Activated CD4-positive, alpha-beta T cell treated with anti-CD3 and anti-CD28 coated beads for 4 hours (primary cell): Measurements from ENCODE around the gene PCSK5.
"Not testable (repeated sequence)": the region's sequence is repeated elsewhere in the genome, so short reads cannot be mapped to it uniquely, and the experiment has no call there.

Experiments used
- DNase-seq, 2 donors: peaks; one replicate each; pipeline ENCODE4 v3.0.0-alpha.2; 2020

PCSK5 gene

DNA sequence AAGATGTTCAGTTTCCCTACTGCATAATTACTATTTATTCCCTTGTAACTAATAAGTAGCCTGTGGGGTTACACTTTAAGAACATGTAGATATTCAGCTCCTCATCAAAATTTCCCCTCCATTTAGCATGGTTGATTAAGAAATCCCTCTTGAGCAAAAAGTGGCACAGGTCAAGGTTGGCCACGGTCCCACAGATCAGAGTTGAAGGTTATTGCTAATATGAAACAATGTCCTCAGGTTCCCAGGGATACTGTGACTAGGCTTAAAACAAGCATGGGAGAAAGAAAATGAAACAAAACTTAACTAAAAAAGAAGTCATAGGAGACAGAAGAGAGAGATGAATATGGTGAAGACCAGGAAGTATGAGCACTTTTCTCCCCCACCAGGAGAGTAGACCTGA is 439.6 kb downstream of the PCSK5 start:
- no peak for DNase-seq

- DNase-seq = no peak
Observed at GRCh38 chr9:76333388-76333787, 442.9 kb downstream of the PCSK5 start.

- no peak for DNase-seq
Observed at GRCh38 chr9:76333964-76334363, 443.5 kb downstream of the PCSK5 start.

- DNase-seq = no peak
Observed at GRCh38 chr9:76336027-76336426, 445.6 kb downstream of the PCSK5 start.

DNA sequence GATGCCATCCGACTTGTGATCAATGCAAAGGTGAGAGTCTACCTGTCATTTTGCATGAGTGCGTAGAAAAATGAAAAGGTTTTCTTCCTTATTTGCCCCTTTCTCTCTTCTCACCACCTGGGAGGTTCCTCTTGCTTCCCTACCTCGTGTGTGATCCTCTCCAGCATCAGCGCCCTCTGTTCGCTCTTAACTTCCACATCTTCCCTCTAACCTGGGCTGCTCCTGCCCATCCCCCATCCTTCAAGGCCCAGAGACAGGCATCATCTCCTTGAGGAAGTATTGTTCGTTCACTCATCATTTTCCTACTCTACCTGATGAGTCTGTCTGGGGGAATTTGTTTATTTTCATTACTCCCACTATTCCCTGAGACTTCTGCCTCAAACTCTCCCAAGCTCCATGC is 447.9 kb downstream of the PCSK5 start:
- no peak for DNase-seq

GRCh38 chr9:76341616-76342015 is 451.1 kb downstream of the PCSK5 start:
- DNase-seq = no peak

GRCh38 chr9:76342201-76342600 is 451.7 kb downstream of the PCSK5 start:
- DNase-seq = no peak

GRCh38 chr9:76342858-76343257 is 452.4 kb downstream of the PCSK5 start:
- DNase-seq = no peak

- DNase-seq = no peak
Observed at GRCh38 chr9:76349865-76350264, 459.4 kb downstream of the PCSK5 start.

- no peak for DNase-seq
Observed at GRCh38 chr9:76351006-76351405, 460.5 kb downstream of the PCSK5 start.

DNA sequence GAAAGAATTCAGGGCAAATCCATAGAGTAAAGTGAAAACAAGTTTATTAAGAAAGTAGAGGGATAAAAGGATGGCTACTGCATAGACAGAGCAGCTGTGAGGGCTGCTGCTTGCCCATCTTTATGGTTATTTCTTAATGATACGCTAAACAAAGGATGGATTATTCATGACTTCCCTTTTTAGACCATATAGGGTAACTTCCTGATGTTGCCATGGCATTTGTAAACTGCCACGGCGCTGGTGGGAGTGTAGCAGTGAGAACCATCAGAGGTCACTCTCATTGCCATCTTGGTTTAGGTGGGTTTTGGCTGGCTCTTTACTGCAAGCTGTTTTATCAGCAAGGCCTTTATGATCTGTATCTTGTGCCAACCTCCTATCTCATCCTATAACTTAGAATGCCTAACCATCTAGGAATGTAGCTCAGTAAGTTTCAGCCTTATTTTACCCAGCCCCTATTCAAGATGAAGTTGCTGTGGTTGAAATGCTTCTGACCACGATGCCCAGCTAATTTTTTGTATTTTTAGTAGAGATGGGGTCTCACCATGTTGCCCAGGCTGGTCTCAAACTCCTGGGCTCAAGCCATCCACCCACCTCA is 461.6 kb downstream of the PCSK5 start:
- DNase-seq = no peak

- no peak for DNase-seq
Observed at GRCh38 chr9:76353280-76353679, 462.8 kb downstream of the PCSK5 start.

GRCh38 chr9:76354221-76354620 is 463.7 kb downstream of the PCSK5 start:
- DNase-seq = no peak

- no peak for DNase-seq
Observed at GRCh38 chr9:76355886-76356285, 465.4 kb downstream of the PCSK5 start.

- DNase-seq = no peak
Observed at GRCh38 chr9:76357555-76357954, 467.1 kb downstream of the PCSK5 start.

DNA sequence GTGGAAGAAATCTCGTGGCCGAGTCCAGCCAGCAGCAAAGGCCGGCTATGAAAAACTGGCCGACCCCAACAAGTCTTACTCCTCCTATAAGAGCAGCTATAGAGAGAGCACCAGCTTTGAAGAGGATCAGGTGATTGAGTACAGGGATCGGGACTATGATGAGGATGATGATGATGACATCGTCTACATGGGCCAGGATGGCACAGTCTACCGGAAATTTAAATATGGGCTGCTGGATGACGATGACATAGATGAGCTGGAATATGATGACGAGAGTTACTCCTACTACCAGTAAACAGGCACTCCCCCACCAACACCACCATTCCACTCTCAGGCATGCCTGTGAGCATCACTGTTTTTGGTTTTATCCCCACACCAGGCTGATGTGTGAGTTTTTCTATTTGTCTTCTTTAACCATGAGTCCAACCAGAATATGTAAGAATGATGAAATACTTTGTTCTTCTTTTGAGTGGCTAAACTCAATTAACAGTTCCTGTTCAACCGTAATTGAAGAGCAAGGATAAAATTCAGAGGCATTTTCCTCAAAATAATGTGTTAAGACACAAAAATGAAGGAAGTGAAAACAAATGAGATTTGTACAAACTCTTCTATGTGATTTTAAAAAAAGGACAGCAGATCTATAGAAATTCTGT is 468.3 kb downstream of the PCSK5 start:
- DNase-seq = no peak

DNA sequence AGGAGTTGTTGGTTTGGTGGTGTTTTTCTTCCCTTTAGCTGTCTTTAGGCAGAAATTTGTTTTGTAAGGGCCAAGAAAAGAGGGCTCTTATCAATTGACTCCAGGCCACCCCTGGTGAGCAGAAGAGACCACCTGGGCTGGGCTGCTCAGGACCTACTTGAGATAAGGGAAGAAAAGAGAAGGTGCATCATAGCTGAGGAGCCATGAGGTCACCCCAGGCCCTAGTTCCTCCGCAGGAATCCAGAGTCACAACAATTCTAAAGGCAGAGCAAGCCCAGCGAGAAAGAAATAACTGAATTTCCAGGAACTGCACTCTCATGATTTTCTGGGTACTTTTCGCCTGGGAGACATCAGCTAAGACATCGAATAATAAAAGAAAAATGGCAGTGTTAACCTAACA is 468.9 kb downstream of the PCSK5 start:
- DNase-seq = no peak

- no peak for DNase-seq
Observed at GRCh38 chr9:76359766-76360165, 469.3 kb downstream of the PCSK5 start.

GRCh38 chr9:76362332-76363031 is 472.0 kb downstream of the PCSK5 start:
- DNase-seq = not testable (repeated sequence)

GRCh38 chr9:76363032-76363395 is 472.5 kb downstream of the PCSK5 start:
- no peak for DNase-seq

GRCh38 chr9:76365028-76365427 is 474.6 kb downstream of the PCSK5 start:
- no peak for DNase-seq

- no peak for DNase-seq
Observed at GRCh38 chr9:76366275-76366674, 475.8 kb downstream of the PCSK5 start.

DNA sequence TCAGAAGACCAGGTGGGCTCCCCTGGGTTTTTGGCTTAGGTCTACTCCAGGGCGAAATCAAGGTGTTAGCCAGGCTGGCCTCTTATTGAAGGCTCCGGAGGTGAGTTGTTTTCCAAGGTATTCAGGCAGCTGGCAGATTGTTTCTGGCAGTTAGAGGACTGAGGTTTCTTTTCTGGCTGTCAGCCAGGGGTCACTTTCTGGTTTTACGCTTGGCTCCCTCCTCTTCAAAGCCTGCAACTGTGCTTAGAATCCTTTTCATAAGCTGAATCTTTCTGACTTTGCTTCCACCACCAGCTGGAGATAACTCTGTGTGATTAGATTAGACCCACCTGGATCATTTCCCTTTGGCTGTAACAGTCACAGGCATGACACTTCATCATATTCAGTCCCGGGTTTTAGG is 479.1 kb downstream of the PCSK5 start:
- DNase-seq = no peak

DNA sequence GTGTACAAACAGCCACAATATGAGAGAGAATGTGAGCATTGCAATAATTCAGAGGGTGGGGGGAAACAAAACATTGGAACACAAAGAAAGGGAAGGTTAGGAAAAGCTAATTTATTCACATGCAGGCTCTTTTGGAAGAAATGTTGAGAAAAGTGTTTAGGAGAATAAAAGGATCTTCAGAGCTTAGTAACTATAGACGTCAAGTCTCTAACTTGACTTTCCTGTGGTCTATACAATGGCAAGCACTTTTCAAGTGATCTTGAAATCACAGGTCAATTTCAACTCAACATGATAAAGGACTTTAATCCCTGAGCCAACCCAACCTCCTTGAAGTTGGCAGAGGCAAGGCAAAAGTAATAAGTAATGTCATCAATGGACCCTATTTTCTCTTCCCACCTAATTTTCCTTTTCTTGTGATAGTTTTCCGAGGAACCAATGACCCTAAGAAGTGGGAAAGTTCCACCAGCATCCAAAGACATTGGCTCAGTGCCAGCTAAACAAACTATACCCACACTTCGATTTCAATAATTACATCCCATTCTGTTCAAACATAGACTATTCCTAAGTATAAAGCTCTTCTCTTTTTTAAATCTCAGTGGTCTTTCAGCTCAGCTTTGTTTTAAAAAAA is 480.0 kb downstream of the PCSK5 start:
- no peak for DNase-seq
